NCI-H1105 (cell line): ENCODE results near the gene COP1.
"Not testable (repeated sequence)": the region's sequence is repeated elsewhere in the genome, so short reads cannot be mapped to it uniquely, and the experiment has no call there.

ENCODE experiments used
- DNase-seq: peaks from one replicate; lab custom pipeline; 2025; lab: John Stamatoyannopoulos, UW

COP1 gene

DNA sequence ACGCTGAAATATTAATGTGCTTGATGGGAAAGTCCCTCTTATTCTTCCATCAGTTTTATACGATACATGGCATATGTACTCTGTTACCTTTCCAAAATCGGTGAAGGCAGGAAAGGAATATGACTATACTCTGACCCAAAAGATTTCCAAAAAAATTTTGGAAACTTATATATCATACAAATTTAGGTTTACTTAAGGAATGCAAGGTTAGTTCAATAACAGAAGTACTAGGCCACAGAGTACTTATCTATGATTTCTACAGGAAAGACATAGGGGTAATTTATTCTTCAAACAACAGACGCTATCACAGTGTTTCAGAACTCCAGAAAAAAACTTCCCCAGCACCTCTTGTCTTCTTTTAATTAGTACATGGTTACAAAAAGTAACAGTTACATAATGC, 84.8 kb downstream of the COP1 start:
- no peak for DNase-seq

DNA sequence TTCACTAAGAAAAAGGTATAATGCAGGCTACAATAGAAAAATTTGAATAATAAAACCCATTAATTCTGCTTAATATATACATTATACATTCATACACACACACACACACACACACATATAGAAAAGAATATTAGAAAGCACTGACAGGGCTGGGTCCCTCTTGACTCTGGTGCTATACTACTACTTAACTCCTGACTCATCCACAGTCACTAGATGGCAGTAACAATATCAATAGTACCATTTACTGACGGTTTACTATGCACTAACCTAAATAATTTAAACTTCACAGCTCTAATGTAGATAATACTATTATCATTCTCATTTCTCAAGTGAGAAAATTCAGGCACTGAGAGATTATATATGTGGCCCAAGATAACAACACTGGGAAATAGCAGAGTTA, 87.5 kb downstream of the COP1 start:
- no peak for DNase-seq

- DNase-seq = no peak
Measured at GRCh38 chr1:176118985-176119384, 88.1 kb downstream of the COP1 start.

DNA sequence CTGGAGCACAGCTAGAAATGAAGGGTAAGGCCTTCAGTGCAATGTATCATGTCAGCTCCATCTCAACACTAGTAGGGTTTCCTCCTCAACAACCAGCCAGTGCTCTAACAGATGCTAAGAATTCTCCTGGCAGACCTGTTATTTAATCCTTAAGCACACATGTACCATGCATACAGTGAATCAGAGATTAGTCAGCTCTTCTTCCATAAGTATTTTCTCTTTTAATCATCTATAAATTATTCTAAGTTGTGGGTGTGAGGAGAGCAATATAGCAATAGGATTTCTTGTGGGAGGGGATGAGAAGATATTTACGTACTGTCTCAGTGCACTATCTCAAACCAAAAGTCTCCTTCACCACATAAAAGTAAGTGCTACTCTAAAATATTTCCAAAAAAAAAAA, 95.3 kb downstream of the COP1 start:
- no peak for DNase-seq

DNA sequence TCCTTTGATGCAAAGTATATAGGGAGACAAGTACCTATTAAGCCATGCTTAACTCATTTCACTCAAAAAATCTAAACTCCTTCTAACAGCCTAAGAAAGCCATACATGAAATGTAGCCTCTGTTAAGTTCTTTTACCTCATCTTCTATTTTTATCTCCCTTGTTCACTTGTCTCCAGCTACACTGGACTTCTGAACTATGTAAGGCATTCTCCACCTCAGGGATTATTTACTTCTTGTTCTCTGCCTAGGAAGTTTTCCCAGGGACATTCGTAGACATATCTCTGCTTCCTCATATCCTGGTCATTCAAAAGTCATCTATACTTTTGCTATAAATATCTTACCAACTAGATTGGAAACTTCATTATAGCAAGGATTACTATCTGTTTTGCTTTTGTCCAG, 96.9 kb downstream of the COP1 start:
- DNase-seq = no peak

DNA sequence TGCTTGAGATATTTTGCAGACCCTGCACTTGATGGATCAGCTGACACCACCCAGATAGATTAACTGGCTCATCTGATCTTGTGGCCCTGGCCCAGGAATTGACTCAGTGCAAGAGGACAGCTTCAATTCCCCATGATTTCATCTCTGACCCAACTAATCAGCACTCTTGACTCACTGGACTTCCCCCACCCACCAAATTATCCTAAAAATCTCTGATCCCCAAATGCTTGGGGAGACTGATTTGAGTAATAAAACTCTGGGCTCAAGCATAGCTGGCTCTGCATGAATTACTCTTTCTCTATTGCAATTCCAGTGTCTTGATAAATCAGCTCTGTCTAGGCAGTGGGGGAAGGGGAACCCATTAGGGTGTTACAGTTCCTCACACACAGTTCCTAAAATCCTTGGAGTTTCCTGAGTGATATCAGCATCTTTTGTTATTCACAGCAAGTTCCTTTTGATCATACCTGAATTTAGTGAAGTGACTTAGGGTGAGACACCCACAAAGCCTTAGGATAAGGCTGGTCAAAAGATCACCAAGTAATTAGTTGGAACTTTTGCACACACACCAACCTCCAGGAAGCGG, 104.2 kb downstream of the COP1 start:
- no peak for DNase-seq

DNA sequence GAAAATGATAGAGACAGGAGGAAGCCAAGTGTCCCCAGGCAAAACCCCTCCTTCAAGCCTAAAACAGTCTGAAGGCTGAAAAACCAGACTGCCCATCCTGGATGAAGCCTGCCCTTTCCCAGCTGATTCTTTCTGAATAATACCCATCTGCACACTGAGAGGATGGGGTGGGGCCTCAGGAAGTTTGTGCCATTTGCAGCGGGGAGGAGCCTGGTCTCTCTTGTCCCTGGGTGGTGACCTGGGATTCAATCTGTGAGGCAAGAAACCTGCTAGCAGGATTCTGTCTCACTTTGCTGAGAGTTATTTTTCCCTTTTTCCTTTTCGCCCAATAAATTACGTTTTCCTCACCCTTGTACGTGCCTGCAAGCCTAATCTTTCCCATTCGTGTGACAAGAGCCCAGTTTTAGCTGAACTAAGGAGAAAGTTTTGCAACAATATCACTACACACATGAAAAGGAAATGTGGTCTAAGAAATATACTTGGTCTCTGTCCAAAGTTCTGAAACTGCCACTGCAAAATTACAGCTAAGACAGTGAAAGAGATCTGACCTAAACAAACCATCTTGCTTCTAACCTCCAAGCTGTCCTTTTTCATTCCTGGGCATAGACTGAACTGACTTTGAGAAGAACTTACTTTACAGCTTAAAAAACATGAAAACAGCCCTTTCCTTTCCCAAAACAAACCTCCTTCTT, 105.0 kb downstream of the COP1 start:
- no peak for DNase-seq

DNA sequence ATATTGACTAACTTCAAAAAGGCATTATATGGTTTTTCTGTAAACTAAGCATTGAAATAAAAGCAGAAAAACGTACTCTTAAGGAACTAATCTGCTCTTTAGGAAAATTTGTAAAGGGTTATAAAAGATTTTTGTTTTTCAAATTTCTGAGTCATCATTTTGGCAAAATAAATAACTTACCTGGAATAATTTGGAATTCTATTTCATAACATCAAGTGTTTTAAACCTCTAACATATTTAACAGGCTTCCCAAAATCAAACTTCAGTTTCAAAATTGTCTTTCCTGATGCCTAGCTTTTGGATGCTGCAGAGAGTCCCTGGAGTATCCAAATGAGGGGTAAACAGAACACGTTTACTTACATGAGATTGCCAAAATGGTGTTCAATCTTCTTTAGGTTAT, 108.5 kb downstream of the COP1 start:
- no peak for DNase-seq

GRCh38 chr1:176096015-176096414, 111.1 kb downstream of the COP1 start:
- no peak for DNase-seq

- no peak for DNase-seq
Measured at GRCh38 chr1:176090766-176091165, 116.3 kb downstream of the COP1 start.

GRCh38 chr1:176087746-176088145, 119.3 kb downstream of the COP1 start:
- not testable (repeated sequence) for DNase-seq

GRCh38 chr1:176073524-176074157, 133.4 kb downstream of the COP1 start:
- DNase-seq = peak; percentile 66

GRCh38 chr1:176068901-176069300, 138.2 kb downstream of the COP1 start:
- DNase-seq = no peak

GRCh38 chr1:176068256-176068655, 138.8 kb downstream of the COP1 start:
- DNase-seq = no peak

- no peak for DNase-seq
Measured at GRCh38 chr1:176066709-176067108, 140.4 kb downstream of the COP1 start.

DNA sequence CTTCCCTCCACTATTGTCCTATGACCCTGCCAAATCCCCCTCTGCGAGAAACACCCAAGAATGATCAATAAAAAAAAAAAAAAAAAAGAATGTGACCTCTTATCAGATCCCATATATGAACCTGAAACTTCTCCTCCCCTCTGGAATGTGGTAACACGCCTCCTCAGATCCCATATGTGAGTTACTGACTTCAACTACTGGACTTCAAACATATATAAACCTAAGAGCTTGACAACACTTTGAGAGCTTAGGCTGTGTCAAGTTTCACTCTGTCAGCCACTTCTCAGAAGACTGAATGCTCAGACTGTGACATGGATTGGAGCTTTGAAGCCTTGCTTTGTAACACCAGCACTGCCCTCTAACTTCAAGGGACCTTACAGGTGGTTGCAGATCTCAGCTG, 148.4 kb downstream of the COP1 start:
- DNase-seq = no peak

DNA sequence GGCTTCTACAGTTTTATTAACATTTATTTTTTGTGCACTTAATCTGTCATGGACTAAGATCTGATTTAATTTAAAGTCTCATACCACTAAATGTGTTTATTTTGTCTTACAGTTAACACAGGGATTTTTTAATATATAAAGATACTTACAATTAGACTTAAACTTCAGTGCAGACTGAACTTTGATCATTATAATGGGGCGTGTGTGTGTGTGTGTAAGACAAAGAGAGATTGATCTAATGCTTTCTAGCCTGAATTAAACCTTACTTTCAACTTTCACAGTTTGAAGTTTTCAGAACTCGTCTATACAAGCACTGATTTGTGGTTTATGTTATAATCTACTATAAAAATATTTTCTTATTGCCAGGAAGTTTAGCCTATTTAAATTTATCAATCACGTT, 150.8 kb downstream of the COP1 start:
- no peak for DNase-seq

DNA sequence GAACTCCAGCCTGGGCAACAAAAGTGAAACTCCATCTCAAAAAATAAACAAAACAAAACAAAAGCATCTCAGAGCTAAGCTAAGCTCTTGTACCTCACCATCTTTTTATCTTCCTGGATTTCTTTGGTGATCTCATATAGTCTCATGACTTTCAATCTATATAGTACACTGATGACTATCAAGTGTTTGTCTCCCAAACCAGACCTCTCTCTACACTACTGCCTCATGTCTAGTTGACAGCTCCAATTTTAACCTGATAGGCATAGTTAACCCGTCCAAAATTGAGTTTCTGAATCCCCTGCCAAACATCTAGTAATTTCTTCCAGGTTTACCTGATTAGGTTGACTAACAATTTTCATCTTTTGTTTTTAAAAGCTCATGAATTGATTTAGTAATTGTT, 151.7 kb downstream of the COP1 start:
- no peak for DNase-seq

DNA sequence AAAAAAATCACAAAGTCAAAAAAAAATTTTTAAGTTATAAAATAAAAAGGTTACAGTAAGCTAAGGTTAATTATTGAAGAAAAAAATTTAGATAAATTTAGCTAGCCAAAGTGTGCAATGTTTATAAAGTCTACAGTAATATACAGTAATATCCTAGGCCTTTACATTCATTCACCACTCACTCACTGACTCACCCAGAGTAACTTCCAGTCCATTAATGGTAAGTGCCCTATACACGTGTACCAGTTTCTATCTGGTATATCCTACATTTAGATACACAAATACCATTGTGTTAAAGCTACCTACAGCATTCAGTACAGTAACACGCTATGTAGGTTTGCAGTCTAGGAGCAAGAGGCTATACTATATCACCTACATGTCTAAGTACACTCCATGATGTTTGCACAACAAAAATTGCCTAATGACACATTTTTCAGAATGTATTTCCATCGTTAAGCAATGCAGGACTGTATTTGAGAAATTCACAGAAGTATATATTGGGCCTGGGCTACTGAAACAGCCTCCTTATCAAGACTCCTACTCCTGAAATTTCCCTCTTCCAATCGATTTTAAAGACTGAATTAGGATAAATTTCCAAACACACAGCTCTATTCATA, 155.1 kb downstream of the COP1 start:
- no peak for DNase-seq

GRCh38 chr1:176051402-176051801, 155.7 kb downstream of the COP1 start:
- no peak for DNase-seq

GRCh38 chr1:176049582-176049981, 157.5 kb downstream of the COP1 start:
- DNase-seq = no peak

DNA sequence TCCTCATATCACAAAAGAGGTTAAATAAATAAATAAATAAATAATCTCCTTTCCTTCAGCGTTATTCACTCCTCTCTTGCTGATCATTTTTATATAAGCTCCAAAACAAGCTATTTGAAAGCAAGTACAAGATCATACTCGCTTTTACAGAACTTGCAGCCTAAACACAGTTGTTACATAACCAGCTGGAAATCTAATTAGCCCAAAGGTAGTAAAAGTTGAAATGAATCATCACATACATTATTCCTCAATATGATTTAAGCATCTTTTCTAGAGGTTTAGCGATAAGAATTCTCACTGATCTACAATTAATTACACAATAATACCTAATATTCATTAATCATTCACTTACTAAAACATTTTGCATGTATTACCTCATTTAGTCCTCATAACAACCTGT, 160.2 kb downstream of the COP1 start:
- no peak for DNase-seq

DNA sequence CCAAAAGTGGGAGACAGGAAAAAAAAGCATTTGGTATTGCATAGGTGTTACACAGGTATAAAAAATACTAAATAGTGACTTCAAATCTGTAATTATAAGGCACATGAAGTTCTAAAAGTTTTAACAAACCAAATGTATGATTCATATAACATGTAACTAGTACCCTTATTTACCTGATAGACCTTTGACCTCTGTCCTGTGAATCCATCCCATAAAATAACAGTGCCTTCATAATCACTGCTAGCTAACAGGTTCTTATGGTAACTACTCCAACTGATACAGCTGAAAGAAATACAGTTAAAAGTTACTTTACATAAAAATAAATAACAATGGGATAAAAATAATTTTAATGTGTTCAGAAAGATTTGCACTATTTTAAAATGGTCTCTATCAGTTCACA, 163.5 kb downstream of the COP1 start:
- no peak for DNase-seq
